Natural killer cell (primary cell): ENCODE results near the gene EEF1A2. TPM values are rescaled to one million over a fixed set of nuclear protein-coding genes. Genes with fewer than 3 reads are reported as not detected.

ENCODE experiments used
- ATAC-seq, 3 donors: fragments of 150-1000 bp in 2 of 3; fragments of 200-7000 bp in 1 of 3; cut with Tn5 transposase; 1 replicate in 1 of 3; 2 replicates in 2 of 3; pipeline ENCODE4 v1.10.0; 2021; ENCODE audit warnings: mild to moderate bottlenecking in 2 of 3, moderate library complexity in 2 of 3
- DNase-seq, 2 donors: peaks; one replicate each; pipeline versions ENCODE4 v3.0.0 to v3.0.0-alpha.2; 2013 to 2021; ENCODE audit warnings: mixed read lengths in 1 of 2
- H3K27ac ChIP-seq: one replicate; pipeline ENCODE4 v1.5.1; 2013; ENCODE audit warnings: mild to moderate bottlenecking, low read length
- H3K27me3 ChIP-seq: one replicate; pipeline ENCODE4 v1.6.1; 2013; ENCODE audit warnings: low read length; ENCODE audit not compliant: control insufficient read depth, insufficient read depth
- H3K36me3 ChIP-seq: one replicate; pipeline ENCODE4 v1.6.1; 2013; ENCODE audit warnings: low read length; ENCODE audit not compliant: control insufficient read depth, insufficient read depth
- H3K4me1 ChIP-seq: one replicate; pipeline ENCODE4 v1.6.1; 2013; ENCODE audit warnings: low read length; ENCODE audit not compliant: control insufficient read depth, insufficient read depth
- H3K4me3 ChIP-seq: one replicate; pipeline ENCODE4 v1.5.1; 2013; ENCODE audit warnings: low read length
- H3K9me3 ChIP-seq: one replicate; pipeline ENCODE4 v1.6.1; 2013; ENCODE audit warnings: low read length; ENCODE audit not compliant: control insufficient read depth, insufficient read depth
- H3K27ac Mint-ChIP-seq, 2 donors: one replicate each; pipeline ENCODE4 v1.8.0; 2022; ENCODE audit warnings: mild to moderate bottlenecking in 2 of 2, mixed read lengths in 2 of 2, moderate library complexity in 1 of 2
- H3K27me3 Mint-ChIP-seq, 2 donors: one replicate each; pipeline ENCODE4 v1.8.0; 2022; ENCODE audit warnings: low read depth in 2 of 2, mixed read lengths in 2 of 2
- H3K36me3 Mint-ChIP-seq: one replicate; pipeline ENCODE4 v1.8.0; 2022; ENCODE audit warnings: mixed read lengths
- H3K4me1 Mint-ChIP-seq, 2 donors: one replicate each; pipeline ENCODE4 v1.8.0; 2022; ENCODE audit warnings: mixed read lengths in 2 of 2
- H3K4me3 Mint-ChIP-seq: one replicate; pipeline ENCODE4 v1.8.0; 2022; ENCODE audit warnings: mild to moderate bottlenecking, moderate library complexity, mixed read lengths
- H3K9me3 Mint-ChIP-seq, 2 donors: one replicate each; pipeline ENCODE4 v1.8.0; 2022; ENCODE audit warnings: mixed read lengths in 2 of 2
- WGBS: methylation state at CpG from one replicate; pipeline ENCODE4 v1.1.7; 2013; ENCODE audit warnings: missing lambda C conversion rate; ENCODE audit not compliant: insufficient coverage; 5-methylcytosine and 5-hydroxymethylcytosine counted together
- intact Hi-C: fragments of 100-400 bp; cut with micrococcal nuclease; formaldehyde crosslinking; loops from one replicate; pipeline ENCODE4 v1.14.2; 2022
- total RNA-seq, 4 donors: library from RNA; stranded (reverse); fragments of 120-200 nt in 1 of 4; gene quantifications; one replicate each; pipeline versions ENCODE4 v1.2.3 to v1.2.4, GENCODE V29; 2013 to 2022
- TF ChIP-seq, protein P1 (sequence below): fragments of 200-600 bp; IDR thresholded peaks from one replicate; pipeline ENCODE4 v1.8.0; 2022; ENCODE audit warnings: antibody characterized with exemption

Gene EEF1A2
- total RNA-seq, 3 donors from 2014 or later (not counting 1 experiment from before 2014, with no cell fraction given): 0.14 to 0.86 (median 0.35) TPM

DNA sequence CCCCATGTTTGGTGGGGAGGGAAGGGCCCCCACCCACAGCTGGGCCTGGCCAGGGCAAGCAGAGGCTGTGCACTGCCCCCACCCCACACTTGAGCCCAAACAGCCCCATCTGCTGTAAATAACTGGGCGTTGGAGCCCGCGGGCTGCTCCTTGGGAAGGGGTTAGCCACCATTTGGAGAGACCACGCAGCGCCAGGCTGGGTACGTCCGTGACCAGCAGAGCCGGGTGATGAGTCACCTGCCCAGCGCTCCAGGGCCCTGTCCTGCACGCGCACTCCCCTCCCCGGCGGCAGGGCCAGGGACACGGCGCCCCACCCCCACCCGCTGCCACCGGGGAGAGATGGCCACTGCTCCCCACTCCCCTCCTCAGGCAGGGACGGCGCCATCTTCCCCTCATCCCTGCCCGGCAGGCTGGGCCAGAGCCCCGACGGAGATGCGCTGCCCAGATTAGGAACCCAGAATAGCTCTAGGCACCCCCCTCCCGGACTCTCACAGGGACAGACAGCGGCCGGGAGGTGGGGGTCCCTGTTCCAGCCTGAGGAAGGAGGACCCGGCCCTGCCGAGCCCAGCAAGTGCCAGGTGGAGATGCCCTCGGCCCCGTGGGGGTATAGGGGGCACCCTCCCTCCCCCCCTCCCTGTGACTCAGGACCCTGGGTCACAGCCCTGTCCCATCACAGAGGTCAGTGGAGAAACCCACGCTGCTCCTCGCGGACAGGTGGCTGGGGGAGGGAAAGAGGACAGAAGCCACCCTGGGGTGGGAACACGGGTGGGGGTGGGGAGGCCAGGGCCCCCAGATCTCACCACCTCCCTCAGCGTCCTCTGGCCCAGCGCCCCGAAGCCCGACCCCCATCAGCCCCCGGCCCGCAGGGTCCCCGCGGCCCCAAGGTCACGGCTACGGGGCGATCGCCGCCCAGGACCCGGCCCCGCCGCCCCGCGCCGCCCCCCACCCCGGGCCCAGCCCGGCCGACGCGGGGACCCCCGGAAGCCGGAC is 642 bp downstream of the EEF1A2 start:
- WGBS: 9% methylated on average over 57 of the region's 60 CpGs
- H3K36me3 Mint-ChIP-seq: no peaks in the 10 kb centered on the region
- peak overlapping the region; percentile 55 for H3K4me3 Mint-ChIP-seq
- peaks cover 37% of the 10 kb centered on the region for H3K27me3 ChIP-seq
- H3K4me3 ChIP-seq: no peak overlapping the region
- no peak for DNase-seq
- H3K27me3 Mint-ChIP-seq: peaks cover 0 to 2% of the 10 kb centered on the region in 2 donors
- H3K4me1 Mint-ChIP-seq: no peaks in the 10 kb centered on the region
- no peak overlapping the region for H3K27ac Mint-ChIP-seq
- no peaks in the 10 kb centered on the region for H3K36me3 ChIP-seq
- no peaks in the 10 kb centered on the region for H3K9me3 ChIP-seq
- H3K4me1 ChIP-seq: peaks cover 25% of the 10 kb centered on the region
- no peaks in the 10 kb centered on the region for H3K9me3 Mint-ChIP-seq
- ATAC-seq: no peak
- TF ChIP-seq, protein P1, sequence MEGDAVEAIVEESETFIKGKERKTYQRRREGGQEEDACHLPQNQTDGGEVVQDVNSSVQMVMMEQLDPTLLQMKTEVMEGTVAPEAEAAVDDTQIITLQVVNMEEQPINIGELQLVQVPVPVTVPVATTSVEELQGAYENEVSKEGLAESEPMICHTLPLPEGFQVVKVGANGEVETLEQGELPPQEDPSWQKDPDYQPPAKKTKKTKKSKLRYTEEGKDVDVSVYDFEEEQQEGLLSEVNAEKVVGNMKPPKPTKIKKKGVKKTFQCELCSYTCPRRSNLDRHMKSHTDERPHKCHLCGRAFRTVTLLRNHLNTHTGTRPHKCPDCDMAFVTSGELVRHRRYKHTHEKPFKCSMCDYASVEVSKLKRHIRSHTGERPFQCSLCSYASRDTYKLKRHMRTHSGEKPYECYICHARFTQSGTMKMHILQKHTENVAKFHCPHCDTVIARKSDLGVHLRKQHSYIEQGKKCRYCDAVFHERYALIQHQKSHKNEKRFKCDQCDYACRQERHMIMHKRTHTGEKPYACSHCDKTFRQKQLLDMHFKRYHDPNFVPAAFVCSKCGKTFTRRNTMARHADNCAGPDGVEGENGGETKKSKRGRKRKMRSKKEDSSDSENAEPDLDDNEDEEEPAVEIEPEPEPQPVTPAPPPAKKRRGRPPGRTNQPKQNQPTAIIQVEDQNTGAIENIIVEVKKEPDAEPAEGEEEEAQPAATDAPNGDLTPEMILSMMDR: no peak
- no peak overlapping the region for H3K27ac ChIP-seq
- intact Hi-C loops: loop anchor here (5.0 kb wide), 1 partner anchor 474 kb away; no protein-coding TSS in a partner anchor

DNA sequence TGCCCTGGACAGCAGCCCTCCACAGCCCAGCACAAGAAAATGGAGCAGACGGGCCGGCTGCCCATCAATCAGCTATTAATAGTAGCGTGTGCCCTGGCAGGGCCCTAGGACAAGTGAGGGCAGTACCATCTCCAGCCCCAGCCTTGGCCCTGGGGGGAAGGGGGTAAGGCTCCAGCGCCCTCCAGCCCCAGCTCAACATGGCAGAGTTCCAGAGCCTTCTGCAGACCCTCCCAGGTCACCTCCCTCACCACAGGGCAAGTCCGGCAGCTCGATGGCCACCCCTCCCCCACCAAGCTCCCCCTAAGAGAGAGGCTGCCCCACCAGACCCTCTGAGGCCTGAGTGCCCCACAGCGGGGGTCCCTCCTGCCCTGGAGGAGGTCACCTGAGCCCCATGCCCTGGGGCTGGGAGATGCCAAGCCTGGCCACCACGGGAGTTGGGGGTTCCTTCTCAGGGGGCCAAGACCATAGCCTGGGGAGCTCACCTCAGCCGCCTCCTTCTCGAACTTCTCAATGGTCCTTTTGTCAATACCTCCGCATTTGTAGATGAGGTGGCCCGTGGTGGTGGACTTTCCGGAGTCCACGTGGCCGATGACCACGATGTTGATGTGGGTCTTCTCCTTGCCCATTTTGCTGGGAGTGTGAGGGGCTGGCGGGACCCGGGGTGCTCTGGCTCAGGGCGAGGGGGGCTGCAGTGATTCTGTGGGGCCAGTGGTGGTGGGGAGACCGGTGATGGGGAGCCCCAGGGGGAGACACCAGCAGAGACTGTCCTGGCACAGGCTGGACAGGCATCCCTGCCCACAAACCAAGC is 1.5 kb downstream of the EEF1A2 start:
- TF ChIP-seq, protein P1: no peak
- DNase-seq: no peak
- H3K9me3 ChIP-seq: no peaks in the 10 kb centered on the region
- no peaks in the 10 kb centered on the region for H3K36me3 Mint-ChIP-seq
- H3K9me3 Mint-ChIP-seq: peaks cover 0 to 5% of the 10 kb centered on the region in 2 donors
- no peak overlapping the region for H3K27ac Mint-ChIP-seq
- H3K36me3 ChIP-seq: no peaks in the 10 kb centered on the region
- no peaks in the 10 kb centered on the region for H3K4me1 Mint-ChIP-seq
- peaks cover 0 to 4% of the 10 kb centered on the region in 2 donors for H3K27me3 Mint-ChIP-seq
- no peak overlapping the region for H3K4me3 ChIP-seq
- no peak for ATAC-seq
- intact Hi-C loops: loop anchor here (5.0 kb wide), 1 partner anchor 475 kb away; no protein-coding TSS in a partner anchor
- peaks cover 37% of the 10 kb centered on the region for H3K27me3 ChIP-seq
- no peak overlapping the region for H3K4me3 Mint-ChIP-seq
- peaks cover 25% of the 10 kb centered on the region for H3K4me1 ChIP-seq
- 72% methylated on average over 17 of the region's 20 CpGs for WGBS
- no peak overlapping the region for H3K27ac ChIP-seq

DNA sequence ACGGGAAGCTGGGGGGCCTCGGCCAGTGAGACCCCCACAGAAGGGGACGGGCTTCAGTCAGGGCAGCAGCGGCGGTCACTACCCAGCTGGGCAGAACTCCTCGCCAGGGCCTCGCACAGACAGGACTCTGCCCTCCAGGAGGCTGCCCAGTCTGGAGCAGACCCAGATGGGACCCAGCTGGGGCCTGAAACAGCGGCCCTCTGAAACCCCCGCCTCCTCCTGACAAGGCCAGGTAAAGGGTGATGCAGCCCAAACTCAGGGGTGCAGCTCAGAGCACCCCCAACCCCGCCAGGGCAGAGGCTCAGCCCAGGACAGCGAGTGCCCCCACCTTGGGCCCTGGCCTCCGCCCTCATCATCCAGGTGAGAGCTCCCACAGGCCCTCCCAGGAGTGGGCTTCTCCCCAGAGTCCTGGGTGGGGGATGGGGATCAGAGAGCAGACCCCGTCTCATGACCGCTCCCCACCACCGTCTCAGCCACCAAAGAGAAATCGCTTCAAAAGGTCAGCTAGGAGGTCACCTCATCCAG is 2.2 kb downstream of the EEF1A2 start:
- TF ChIP-seq, protein P1: no peak
- H3K27me3 Mint-ChIP-seq: peaks cover 0 to 7% of the 10 kb centered on the region in 2 donors
- no peak for DNase-seq
- Histone ChIP-seq H3K36me3 (no peaks in the 10 kb centered on the region), H3K4me3 (no peak overlapping the region), H3K27ac (no peak overlapping the region), H3K4me1 (peaks cover 25% of the 10 kb centered on the region), H3K9me3 (no peaks in the 10 kb centered on the region), H3K27me3 (peaks cover 37% of the 10 kb centered on the region)
- H3K4me1 Mint-ChIP-seq: no peaks in the 10 kb centered on the region
- H3K9me3 Mint-ChIP-seq: peaks cover 0 to 8% of the 10 kb centered on the region in 2 donors
- 66% methylated on average over 16 of the region's 16 CpGs for WGBS
- no peak overlapping the region for H3K27ac Mint-ChIP-seq
- intact Hi-C loops: loop anchor here (5.0 kb wide), 1 partner anchor 476 kb away; no protein-coding TSS in a partner anchor
- H3K36me3 Mint-ChIP-seq: no peaks in the 10 kb centered on the region
- H3K4me3 Mint-ChIP-seq: no peak overlapping the region
- ATAC-seq: peak in 1 of 3 donors; percentile 5
